Non-pigmented ciliary epithelial cell (primary cell): ENCODE results near the gene C8G.

Experiments used
- DNase-seq: peaks from one replicate; pipeline ENCODE4 v3.0.0-alpha.2; 2010; ENCODE audit warnings: low read depth

Gene C8G

DNA sequence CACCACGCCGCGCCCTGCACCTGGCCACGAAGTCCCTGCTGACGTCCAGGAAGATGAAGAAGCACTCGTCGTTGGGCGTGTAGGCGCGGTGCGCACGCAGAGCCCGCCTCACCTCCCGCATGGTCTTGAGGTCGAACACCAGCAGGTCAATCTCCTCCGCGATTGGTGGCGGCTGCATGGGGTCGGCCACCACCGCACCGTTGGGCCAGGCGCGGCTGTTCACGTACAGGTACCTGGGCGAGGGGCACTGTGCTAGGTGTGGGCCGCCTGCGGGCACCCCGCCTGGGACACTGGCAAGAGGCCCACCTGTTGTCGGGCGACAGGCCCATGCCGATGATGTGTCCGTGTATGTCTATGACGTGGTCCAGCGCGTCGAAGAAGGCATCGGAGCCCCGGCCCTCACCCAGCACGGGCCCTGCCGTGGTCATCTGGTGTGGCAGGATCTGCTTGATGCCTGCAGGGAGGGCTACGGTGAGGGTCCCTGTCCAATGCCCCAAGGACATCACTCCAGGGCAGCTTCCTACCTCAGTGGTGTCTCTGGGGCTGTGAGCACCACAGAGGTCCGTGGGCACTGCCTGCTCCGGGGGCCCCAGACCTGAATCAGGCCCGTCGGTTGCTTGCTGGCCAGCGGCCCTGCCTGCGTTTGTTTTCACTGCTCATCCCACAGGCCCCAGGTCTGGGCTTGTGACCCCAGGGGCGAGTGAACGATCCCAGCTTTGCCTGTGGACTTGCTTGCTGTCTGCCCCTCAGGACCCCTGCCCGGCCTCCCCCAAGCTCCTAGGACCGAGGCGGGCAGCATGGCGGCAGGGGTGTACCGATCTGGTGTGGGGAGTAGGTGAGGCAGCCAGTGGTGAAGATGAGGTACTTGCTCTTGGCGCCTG is 3.6 kb upstream of the C8G start:
- DNase-seq: no peak

DNA sequence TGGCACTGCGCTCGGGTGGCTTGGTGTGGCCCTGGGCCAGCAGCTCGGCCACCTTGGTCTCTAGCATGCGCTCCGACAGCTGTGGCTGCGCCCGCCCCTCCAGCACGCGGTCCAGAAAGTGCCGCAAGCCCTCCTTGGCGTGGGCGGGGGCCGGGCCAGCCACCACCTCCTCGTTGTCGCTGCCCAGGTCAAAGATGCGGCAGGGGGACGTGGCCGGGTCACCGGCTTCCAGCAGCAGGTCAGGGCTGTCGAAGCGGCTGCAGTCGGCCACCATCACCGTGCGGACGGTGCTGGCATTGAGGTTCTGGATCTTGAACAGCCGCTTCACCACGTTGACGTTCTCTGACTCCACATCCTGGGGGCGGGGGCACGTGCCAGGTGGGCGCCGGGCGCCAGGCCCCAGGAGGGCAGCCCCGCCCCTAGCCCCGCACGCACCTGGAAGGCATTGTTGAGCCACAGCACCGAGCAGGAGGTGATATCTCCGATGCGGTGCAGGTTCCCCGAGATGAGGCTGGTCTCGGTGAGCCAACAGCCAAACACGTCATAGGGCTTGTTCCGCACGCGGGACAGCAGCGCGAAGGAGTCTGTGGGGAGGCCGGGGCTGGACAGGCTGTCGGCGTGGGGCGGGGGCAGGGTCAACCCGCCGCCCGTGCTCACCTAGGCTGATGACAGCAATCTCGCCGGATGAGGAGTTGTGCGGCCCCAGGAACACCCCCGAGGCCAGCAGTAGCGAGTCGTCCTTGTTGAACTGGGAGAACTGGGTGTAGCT is 2.7 kb upstream of the C8G start:
- DNase-seq: no peak

DNA sequence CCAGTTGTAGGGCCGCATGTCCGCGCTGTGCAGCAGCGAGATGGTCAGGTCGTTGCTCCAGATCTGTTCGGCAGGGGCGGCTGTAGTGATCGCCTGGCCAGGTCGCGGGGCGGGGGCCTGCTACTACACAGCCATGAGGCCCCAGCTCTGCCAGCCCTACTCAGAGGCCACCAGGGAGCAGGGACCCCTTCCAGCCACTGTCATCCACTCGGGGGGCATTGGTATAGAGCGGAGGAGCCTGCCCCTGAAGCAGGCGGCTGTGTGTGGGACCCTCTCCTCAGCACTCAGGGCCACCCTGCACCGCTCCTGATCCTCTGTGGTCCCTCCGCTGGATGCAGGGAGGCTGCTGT is 2.2 kb upstream of the C8G start:
- no peak for DNase-seq

DNA sequence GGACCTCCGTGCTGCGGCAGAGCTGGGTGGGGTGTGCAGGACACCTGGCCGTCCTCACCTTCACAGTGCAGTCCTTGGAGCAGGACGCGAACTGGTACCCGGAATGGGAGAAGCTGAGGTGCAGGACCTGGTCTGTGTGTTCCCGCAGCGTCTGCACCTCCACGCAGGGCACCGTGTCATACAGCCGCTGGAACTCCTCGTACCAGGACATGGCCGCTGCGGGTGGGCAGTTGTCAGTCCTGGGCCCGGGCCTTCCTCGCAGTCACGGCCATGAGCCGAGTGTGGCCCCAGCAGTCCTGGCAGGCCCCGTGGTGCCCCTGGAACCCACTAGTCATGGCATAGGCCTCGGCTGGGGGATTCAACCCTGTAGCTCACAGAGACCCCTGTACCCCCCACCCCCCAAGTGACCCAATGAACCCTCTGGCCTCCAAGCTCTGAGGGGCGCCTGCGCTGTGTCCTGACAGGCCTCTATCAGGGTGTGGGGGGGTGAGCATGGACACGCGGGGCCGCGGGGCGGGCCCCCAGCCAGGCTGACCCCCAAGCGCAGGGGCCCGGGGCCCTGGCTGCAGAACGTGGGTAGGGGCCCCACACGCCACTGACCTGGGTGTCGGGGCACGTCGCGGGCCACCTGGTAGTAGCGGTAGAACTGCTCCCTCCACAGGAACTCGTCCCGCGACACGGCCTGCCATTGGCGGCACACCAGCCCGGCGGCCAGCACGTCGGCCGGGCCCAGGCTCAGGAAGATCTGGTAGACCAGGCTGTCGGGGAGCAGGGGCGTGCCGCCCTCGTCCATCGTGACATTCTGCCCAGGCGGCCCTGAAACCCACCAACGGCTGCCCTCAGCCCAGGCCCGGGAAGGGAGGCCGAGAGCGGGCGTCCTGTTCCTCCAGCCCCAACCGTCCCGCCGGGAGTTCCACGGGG is 1.5 kb upstream of the C8G start:
- no peak for DNase-seq

DNA sequence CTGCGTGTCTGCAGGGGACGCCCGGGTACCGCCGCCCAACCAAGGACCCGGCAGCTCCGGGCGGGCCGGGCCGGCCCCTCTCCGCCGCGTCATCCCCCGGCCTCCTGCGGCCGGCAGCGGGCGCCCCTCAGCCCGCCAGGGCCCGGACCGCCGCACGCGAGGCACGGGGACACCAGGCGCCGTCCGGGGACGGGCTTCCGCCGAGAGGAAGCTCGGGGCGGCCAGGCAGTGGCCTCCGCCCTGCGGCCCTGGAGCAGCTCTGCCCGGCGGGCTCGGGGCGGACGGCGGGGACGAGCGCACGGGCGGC is 878 bp upstream of the C8G start:
- no peak for DNase-seq

DNA sequence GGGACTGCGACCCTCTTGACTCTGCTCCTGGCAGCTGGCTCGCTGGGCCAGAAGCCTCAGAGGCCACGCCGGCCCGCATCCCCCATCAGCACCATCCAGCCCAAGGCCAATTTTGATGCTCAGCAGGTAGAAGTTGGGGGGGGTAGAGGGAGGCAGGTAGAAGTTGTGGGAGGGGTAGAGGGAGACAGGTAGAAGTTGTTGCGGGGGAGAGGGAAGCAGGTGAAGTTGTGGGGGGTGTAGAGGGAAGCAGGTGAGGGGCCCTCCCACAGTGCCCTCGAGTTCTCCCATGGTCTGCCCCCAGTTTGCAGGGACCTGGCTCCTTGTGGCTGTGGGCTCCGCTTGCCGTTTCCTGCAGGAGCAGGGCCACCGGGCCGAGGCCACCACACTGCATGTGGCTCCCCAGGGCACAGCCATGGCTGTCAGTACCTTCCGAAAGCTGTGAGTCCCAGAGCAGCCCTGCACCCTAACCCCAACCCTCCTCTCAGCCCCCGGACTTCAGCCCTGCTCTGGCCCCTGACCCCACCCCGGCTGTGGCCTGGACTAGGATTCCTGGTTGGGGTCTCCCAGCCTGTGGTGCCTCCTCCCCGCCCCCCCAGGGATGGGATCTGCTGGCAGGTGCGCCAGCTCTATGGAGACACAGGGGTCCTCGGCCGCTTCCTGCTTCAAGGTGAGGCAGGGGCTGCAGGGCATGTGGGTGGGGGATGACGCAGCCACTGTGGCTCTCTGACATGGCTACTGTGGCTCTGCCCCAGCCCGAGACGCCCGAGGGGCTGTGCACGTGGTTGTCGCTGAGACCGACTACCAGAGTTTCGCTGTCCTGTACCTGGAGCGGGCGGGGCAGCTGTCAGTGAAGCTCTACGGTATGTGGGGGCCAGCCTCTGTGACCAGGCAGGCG is 537 bp downstream of the C8G start:
- DNase-seq: no peak

DNA sequence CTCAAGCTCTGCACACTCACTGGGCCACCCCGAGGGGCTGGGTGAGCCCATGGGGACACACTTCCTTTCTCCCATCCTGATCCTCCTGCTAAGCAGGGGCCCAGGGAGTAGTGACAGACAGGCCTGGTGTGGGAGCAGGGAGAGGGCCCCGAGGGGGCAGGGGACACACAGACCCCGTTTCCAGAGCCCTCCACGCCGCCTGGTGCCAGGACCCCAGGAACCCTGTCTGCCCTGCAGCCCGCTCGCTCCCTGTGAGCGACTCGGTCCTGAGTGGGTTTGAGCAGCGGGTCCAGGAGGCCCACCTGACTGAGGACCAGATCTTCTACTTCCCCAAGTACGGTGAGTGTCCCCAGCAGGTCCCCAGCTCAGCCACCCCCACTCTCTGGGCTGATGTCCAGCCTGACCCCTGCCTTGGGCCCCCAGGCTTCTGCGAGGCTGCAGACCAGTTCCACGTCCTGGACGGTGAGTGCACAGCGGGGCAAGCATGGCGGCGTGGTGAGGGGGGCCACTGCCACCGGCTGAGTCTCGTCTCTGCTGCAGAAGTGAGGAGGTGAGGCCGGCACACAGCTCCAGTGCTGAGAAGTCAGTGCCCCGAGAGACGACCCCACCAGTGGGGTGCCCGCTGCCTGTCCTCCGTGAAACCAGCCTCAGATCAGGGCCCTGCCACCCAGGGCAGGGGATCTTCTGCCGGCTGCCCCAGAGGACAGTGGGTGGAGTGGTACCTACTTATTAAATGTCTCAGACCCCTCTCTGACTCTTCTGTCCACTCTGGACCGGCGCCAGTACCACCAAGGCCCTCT is 1.4 kb downstream of the C8G start:
- no peak for DNase-seq

DNA sequence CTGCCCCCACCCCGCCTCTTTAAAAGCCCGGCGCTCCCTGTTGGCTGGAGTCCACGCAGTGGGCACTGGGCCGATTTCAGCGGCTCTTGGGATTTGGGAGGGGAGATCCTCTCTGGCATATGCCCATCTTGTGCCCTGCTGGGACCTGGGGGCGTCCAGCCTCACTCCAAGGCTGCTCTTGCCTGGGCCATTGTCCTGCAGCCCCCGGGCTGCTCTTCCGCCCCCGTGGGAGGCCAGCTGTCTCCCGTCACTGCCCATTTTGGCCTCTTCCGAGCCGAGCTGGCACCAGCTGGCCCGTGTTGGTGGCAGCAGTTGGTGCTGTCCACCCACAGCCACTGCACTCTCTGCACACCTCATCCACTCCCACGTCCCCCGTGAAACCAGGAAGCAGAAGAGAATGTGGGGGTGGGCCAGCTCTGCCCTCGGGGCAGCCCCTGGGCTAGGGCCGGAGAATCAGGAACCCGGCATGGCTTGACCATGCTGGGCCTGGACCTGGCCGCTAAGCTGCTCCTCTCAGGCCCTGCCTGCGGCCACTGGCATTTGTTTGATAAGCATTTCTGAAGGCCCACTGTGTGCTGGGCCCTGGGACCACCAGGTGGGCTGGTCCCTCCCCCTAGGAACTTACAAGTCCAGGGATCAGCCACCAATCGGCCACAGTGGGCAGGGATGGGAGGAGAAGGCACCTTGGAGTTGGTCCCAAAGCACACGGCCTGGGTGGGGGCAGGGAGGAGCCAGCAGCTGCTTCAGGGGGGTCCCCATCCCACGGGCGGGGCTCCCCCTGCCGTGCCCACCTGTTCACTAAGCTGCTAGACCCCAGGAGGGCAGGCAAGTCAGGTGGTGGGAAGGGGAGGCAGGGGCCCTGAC is 2.2 kb downstream of the C8G start:
- no peak for DNase-seq

DNA sequence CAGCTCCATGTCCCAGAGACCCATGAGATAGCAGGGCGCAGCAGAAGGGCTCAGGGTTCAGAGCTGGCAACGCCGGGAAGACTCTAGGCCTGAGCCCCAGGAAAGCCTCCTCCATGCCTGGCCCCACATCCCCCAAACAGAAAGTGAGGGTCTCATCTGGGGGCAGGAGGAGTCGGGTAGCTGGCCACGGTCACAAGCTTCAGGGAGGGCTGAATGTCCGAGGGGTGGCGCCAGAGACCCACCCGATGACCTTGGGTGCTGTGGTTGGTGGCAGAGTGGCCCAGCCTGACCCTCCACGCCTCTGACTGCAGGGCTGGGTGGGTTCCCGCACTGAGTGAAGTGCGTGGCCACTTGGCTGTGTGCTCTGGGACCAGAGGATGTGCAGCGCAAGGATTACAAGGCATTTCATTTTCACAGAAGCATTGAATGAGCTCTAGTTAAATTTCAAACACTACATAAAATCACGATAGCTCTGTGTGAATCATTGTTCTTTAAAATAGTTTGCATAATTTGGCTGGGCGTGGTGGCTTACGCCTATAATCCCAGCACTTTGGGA is 3.0 kb downstream of the C8G start:
- DNase-seq: no peak

DNA sequence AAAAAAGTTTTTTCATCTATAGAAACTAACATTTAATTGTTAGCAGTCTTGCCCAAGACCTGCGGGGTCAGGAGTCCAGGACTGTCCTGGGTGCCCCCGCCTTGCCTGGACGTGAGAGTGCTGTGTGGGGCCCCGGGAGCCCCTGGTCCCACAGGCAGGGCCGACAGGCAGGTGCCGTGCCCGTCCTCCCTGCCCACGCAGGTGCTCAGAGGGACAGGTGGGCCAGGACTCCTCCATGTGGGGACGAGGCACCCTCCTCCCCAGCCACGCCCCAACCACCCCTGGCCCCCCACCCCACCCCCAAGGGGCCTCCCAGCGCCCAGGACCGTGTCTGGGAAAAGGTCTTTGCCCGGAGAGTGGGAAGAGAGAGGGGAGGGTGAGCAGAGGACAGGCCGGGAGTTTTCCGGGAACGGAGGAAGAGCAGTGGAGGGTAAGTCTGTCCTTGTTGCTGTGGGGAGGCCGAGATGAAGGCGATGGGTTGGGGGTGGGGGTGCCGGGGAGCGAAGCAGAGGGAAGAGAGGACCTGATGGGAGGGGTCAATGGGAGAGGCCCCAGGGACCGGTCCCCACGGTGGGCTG is 4.3 kb downstream of the C8G start:
- DNase-seq: no peak

DNA sequence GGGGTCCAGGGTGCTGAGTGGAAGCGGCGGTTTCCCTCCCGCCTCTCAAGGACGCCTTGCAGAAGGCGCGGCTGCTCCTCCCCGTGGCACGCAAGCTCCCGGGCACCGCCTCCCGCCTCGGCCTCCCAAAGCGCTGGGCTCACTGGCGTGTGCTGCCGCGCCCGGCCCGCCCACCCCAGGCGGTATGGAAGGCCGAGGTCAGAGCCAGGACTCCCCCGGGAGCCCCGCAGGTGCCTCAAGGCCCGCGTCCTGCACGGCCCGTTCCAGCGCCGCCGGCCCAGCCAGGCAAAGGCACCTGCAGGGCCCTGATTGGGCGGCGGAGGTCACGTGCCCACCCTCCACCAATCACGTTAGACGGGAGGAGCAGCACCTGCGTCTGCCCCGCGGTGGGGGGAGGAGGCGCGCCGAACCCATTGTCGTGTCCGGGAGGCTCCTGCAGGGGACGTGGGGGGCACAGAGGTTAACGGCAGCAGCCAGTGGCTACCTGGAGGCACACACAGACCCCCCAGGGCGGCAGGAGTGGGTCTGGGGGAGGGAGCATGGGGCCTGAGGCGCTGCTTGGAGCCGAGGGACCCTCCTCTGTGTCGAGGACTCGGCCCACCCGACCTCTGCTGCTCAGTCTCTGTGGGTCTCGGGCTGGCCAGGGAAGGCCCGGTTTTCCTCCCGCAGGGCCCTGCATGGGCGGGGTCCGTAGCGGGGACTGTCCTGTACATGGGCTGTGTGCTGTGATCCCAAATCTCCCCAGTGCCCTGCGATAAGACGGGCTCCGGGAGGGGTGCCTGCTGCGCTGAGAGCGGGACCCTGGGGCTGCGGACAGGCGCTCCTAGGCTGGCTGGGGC is 5.0 kb downstream of the C8G start:
- peak; percentile 24 for DNase-seq

DNA sequence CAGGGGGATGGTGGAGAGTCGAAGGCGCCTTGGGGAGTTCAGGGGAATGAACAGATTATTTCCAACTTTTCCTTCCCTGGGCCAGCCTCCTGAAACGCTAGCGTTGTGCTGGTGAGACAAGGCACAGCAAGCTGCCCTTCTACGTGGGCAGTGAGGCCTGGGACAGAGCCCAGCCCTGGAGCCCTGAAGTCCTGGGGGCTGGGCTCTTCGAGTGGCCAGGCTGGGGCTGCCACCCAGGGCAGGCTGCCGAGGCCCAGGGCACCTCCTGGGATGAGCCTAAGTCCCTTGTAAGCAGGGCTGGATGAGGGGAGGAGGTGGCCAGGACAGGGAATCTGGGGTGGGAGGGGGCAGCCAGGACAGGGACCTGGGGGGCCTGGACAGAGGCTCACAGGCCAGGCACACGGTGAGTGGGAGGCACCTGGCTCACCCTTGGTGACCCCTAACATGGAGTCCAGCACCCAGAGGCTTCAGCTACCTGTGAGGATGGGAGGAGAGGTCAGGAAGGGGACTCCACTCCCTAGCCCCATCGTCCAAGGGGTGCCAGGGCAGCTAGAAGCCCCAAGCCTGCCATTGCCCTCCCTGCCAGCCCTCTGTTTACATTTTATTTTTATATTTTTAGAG is 5.7 kb downstream of the C8G start:
- DNase-seq: no peak

DNA sequence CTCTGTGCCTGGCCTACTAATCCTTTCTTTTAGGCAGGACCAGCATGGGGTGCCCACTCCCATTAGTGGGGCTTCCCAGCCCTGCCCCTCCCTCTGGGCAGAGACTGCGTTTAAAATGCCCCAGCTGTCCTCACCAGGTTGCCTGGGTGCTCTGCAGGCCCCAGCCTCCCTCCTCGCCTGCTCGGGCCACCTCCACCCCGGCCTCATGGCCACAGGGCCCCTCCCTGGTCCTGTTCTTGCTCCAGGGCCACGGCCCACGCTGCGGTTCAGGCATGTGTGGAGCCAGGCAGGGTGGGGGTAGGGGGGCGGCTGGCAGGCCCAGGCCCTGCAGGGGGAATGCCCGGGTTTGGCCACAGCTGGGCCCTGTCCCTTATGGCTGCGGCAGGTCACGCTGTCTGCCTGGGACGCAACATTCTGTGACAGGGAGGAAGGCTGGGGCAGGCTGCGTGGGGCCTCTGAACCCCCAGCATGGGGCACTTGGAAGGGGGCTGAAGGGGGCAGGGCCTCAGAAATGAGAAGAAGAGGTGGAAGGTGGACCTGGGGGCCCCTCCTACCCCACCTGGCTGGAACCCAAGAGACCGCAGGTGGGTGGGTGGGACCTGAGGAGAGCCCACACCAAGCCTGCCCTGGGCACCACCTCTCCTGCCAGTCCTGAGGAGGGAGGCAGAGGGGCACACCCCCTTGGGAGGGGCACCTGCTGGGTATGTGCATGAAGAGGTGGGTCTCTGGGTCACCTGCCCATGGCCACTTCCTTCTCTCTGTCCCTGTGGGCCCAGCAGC is 6.7 kb downstream of the C8G start, which contains the start of gene LCN12:
Gene LCN12 (plus strand): TSS at position 733 of the 780 bp plus-strand sequence. CDS start 55 bp downstream, outside the sequence.
- no peak for DNase-seq

DNA sequence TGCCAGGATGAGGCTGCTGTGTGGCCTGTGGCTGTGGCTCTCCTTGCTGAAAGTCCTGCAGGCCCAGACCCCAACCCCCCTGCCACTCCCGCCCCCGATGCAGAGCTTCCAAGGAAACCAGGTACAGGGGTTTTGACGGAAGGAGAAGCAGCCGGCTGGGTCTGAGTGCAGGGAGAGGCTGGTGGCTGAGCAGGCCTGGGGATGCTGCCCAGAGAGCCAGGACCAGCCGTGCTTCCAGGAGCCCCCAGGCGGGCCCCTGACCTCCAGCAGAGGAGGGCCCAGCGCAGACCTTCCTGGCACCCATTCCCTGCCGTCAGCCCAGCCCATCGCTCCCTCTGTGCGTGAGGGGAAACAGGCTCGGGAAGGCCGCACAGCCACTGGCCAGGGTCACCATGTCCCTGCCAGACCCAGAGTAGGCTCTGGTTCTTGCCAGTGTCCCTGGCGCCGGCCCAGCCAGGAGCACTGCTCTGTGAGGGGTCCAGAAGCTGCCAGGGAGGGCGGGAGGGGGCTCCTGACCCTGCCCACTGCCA is 7.3 kb downstream of the C8G start:
- no peak for DNase-seq

DNA sequence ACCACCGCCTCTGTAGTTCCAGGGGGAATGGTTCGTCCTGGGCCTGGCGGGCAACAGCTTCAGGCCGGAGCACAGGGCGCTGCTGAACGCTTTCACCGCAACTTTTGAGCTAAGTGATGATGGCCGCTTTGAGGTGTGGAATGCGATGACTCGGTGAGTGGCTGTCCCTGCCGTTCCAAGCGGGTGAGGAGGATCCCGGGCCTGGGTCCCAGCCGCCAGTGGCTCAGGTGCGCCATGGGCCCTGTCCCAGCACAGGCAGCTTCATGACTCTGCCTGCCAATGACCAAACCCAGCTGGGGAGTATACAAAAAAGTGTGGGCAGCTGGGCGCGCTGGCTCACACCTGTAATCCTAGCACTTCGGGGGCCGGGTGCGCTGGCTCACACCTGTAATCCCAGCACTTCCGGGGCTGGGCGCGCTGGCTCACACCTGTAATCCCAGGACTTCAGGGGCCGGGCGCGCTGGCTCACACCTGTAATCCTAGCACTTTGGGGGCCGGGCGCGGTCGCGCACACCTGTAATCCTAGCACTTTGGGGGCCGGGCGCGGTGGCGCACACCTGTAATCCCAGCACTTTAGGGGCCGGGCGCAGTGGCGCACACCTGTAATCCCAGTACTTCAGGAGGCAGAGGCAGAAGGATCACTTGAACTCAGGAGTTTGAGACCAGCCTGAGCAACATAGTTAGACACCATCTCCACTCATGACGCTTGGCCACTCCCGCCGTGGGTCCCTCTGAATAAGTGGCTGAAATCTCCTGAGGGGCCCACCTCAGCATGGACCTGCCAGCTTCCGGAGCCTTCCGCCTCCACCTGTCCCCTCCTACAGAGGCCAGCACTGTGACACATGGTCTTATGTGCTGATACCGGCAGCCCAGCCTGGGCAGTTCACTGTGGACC is 8.1 kb downstream of the C8G start:
- no peak for DNase-seq
